Endodermal cell (in vitro differentiated cells): ENCODE measurements around the gene WFDC8. TPM values are rescaled to one million over a fixed set of nuclear protein-coding genes. Genes with fewer than 3 reads are reported as not detected.
"Not testable (repeated sequence)": the region's sequence is repeated elsewhere in the genome, so short reads cannot be mapped to it uniquely, and the experiment has no call there.

ENCODE experiments used
- DNase-seq: peaks from one replicate; pipeline ENCODE4 v3.0.0-alpha.2; 2017
- H3K27ac ChIP-seq: 2 replicates; pipeline ENCODE4 v1.5.1; 2013; ENCODE audit warnings: mild to moderate bottlenecking, low read depth, low read length, moderate library complexity
- H3K27me3 ChIP-seq: 2 replicates; pipeline ENCODE4 v1.6.1; 2013; ENCODE audit warnings: mild to moderate bottlenecking, low read length, moderate library complexity; ENCODE audit not compliant: insufficient read depth, control insufficient read depth, poor library complexity, severe bottlenecking
- H3K36me3 ChIP-seq: 2 replicates; pipeline ENCODE4 v1.7.0; 2013; ENCODE audit warnings: mild to moderate bottlenecking, low read length, moderate library complexity; ENCODE audit not compliant: control insufficient read depth, insufficient read depth
- H3K4me1 ChIP-seq: one replicate; pipeline ENCODE4 v1.7.0; 2013; ENCODE audit warnings: low read length; ENCODE audit not compliant: control insufficient read depth, insufficient read depth
- H3K4me3 ChIP-seq: 2 replicates; pipeline ENCODE4 v1.5.1; 2013; ENCODE audit warnings: mild to moderate bottlenecking, low read length, moderate library complexity
- H3K9ac ChIP-seq: 2 replicates; pipeline ENCODE4 v1.6.1; 2013; ENCODE audit warnings: mild to moderate bottlenecking, low read length, moderate library complexity; ENCODE audit not compliant: poor library complexity, severe bottlenecking; ENCODE audit errors: extremely low read depth
- H3K9me3 ChIP-seq: 2 replicates; pipeline ENCODE4 v1.6.1; 2013; ENCODE audit warnings: mild to moderate bottlenecking, low read length, moderate library complexity; ENCODE audit not compliant: control insufficient read depth
- H3K27ac Mint-ChIP-seq: 2 replicates; pipeline ENCODE4 v1.8.0; 2020; ENCODE audit warnings: mixed read lengths
- H3K27me3 Mint-ChIP-seq: 2 replicates; pipeline ENCODE4 v1.8.0; 2021; ENCODE audit warnings: mild to moderate bottlenecking, mixed read lengths; ENCODE audit not compliant: insufficient read depth
- H3K36me3 Mint-ChIP-seq: 2 replicates; pipeline ENCODE4 v1.8.0; 2020; ENCODE audit warnings: low read depth, mixed read lengths
- H3K4me1 Mint-ChIP-seq: 2 replicates; pipeline ENCODE4 v1.8.0; 2020; ENCODE audit warnings: mixed read lengths
- H3K4me3 Mint-ChIP-seq: 2 replicates; pipeline ENCODE4 v1.8.0; 2020; ENCODE audit warnings: mild to moderate bottlenecking, moderate library complexity, mixed read lengths
- H3K9me3 Mint-ChIP-seq: 2 replicates; pipeline ENCODE4 v1.8.0; 2020; ENCODE audit warnings: mild to moderate bottlenecking, mixed read lengths
- CTCF ChIP-seq: fragments of 200-600 bp; sonication (generic); conservative IDR thresholded peaks from 2 replicates; pipeline ENCODE4 v1.5.0; 2021; ENCODE audit warnings: antibody characterized with exemption, mild to moderate bottlenecking
- WGBS, 2 experiments: methylation state at CpG; one replicate each; pipeline versions ENCODE4 v1.1.5 to v1.1.7; 2013; ENCODE audit warnings: missing lambda C conversion rate in 2 of 2, mixed read lengths in 1 of 2; ENCODE audit not compliant: insufficient coverage in 1 of 2, insufficient read length in 1 of 2; 5-methylcytosine and 5-hydroxymethylcytosine counted together
- total RNA-seq, 2 donors: library from RNA; stranded (reverse); fragmentation: NEBNext Ultra II Directional in 1 of 2; extraction: Animal tissue kit (Norgen Biotek cat#: 25700) in 1 of 2; gene quantifications; 2 replicates in 1 of 2; 3 replicates in 1 of 2; pipeline ENCODE4 v1.2.1, GENCODE V29; 2021

Gene WFDC8
- total RNA-seq, 2 donors from 2014 or later = not detected

DNA sequence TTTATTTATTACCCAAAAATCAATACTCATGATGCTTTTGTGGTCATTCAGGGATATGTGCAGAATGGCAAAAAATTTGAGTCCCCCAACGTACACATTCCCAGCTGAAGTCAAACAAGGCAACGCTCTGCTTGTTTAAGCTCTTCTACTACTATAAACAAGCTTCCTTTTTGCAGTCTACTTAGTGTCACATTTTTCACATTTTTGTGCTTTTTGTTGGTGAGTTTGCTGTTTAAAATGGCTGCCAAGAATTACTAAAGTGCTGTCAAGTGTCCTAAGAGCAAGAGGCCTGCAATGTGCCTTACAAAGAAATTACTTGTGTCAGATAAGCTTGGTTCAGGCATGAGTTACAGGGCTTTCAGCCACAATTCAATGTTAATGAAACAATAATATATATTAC, 2.1 kb downstream of the WFDC8 start:
- H3K9me3 Mint-ChIP-seq = peaks cover 13% of the 10 kb centered on the region
- WGBS, 2 experiments = 76% methylated on average over 2 of the region's 2 CpGs; no CpG with 5 or more reads in 1 of the 2 experiments
- H3K4me1 ChIP-seq = no peaks in the 10 kb centered on the region
- H3K4me1 Mint-ChIP-seq = peaks cover 17% of the 10 kb centered on the region
- no peaks in the 10 kb centered on the region for H3K27me3 ChIP-seq
- no peaks in the 10 kb centered on the region for H3K9me3 ChIP-seq
- no peak overlapping the region for H3K4me3 Mint-ChIP-seq
- no peak for DNase-seq
- no peak overlapping the region for H3K9ac ChIP-seq
- no peak overlapping the region for H3K27ac ChIP-seq
- no peak overlapping the region for H3K4me3 ChIP-seq
- no peaks in the 10 kb centered on the region for H3K36me3 ChIP-seq
- peaks cover 4% of the 10 kb centered on the region for H3K36me3 Mint-ChIP-seq
- no peaks in the 10 kb centered on the region for H3K27me3 Mint-ChIP-seq
- H3K27ac Mint-ChIP-seq = no peak overlapping the region
- no peak for TF ChIP-seq CTCF

DNA sequence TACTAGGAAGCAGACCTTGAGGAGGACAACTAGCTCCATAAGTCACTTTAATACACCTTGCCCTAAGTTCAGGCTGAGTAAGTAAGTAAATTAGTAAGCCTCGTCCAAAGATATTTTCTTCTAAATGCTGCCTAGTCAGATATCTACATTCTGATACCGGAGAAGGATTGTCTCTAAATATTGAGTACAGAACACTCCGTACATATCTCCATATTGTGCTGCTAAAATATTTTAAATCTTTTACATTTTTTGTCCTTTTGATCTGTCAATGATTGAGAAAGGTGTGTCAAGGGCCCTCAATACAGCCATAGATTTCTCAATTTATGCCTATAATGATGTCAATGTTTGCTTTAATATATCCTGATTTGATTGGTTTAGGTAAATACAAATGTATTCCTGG, 3.2 kb downstream of the WFDC8 start:
- Mint-ChIP-seq H3K9me3 (peaks cover 13% of the 10 kb centered on the region), H3K36me3 (peaks cover 4% of the 10 kb centered on the region), H3K4me1 (peaks cover 11% of the 10 kb centered on the region), H3K27me3 (no peaks in the 10 kb centered on the region), H3K4me3 (no peak overlapping the region), H3K27ac (no peak overlapping the region)
- WGBS, 2 experiments = 100% methylated on average over 1 to 2 of the region's 3 CpGs
- H3K9ac ChIP-seq = no peak overlapping the region
- H3K9me3 ChIP-seq = no peaks in the 10 kb centered on the region
- no peaks in the 10 kb centered on the region for H3K27me3 ChIP-seq
- H3K4me3 ChIP-seq = no peak overlapping the region
- no peak for TF ChIP-seq CTCF
- H3K27ac ChIP-seq = no peak overlapping the region
- no peak for DNase-seq
- no peaks in the 10 kb centered on the region for H3K4me1 ChIP-seq
- H3K36me3 ChIP-seq = no peaks in the 10 kb centered on the region

DNA sequence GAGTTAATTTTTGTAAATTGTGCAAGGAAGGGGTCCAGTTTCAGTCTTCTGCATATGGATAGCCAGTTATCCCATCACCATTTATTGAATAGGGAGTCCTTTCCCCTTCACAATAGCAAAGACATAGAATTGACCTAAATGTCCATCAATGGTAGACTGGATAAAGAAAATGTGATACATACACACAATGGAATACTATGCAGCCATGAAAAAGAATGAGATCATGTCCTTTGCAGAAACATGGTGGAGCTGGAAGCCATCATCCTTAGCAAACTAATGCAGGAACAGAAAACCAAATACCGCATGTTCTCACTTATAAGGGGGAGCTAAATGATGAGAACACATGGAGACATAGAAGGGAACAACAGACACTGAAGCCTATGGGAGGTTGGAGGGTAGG, 9.4 kb downstream of the WFDC8 start:
- H3K9me3 ChIP-seq, H3K27ac Mint-ChIP-seq, DNase-seq, H3K4me3 Mint-ChIP-seq, H3K27me3 Mint-ChIP-seq, H3K9ac ChIP-seq, H3K36me3 ChIP-seq, H3K27ac ChIP-seq, H3K36me3 Mint-ChIP-seq, H3K4me1 ChIP-seq, H3K27me3 ChIP-seq, H3K4me1 Mint-ChIP-seq, H3K4me3 ChIP-seq: not testable (repeated sequence)
- H3K9me3 Mint-ChIP-seq = peaks cover 11% of the 10 kb centered on the region
- WGBS, 2 experiments = 80 to 92% methylated on average over 1 of the region's 1 CpG

- Histone ChIP-seq H3K27ac (no peak overlapping the region), H3K27me3 (no peaks in the 10 kb centered on the region), H3K4me3 (no peak overlapping the region), H3K4me1 (no peaks in the 10 kb centered on the region), H3K9ac (no peak overlapping the region), H3K9me3 (no peaks in the 10 kb centered on the region), H3K36me3 (no peaks in the 10 kb centered on the region)
- Mint-ChIP-seq H3K9me3 (no peaks in the 10 kb centered on the region), H3K36me3 (no peaks in the 10 kb centered on the region), H3K27ac (no peak overlapping the region), H3K4me1 (no peaks in the 10 kb centered on the region), H3K27me3 (peaks cover 3% of the 10 kb centered on the region), H3K4me3 (no peak overlapping the region)
- DNase-seq = no peak
- WGBS, 2 experiments = 81 to 86% methylated on average over 1 to 2 of the region's 2 CpGs
- no peak for TF ChIP-seq CTCF
Observed at GRCh38 chr20:45564760-45565276, 14.3 kb downstream of the WFDC8 start.
